H1 (cell line): ENCODE measurements around the gene TRUB1. TPM values are rescaled to one million over a fixed set of nuclear protein-coding genes. Genes with fewer than 3 reads are reported as not detected.

Experiments
- CBX5 ChIP-seq: fragments of 300-800, 300-1000 bp; sonication (generic); IDR thresholded peaks from 2 replicates; pipeline ENCODE4 v1.7.1; 2016; ENCODE audit warnings: antibody characterized with exemption, low read length, low read depth
- CHD7 ChIP-seq: fragments of 300-600 bp; sonication (generic); IDR thresholded peaks from 2 replicates; pipeline ENCODE4 v1.7.1; 2012; ENCODE audit warnings: low read length, moderate library complexity, mild to moderate bottlenecking, inconsistent platforms; ENCODE audit not compliant: insufficient replicate concordance
- CREB1 ChIP-seq: IDR thresholded peaks from 2 replicates; pipeline ENCODE4 v1.6.1; 2012; ENCODE audit warnings: inconsistent platforms
- FOSL1 ChIP-seq: IDR thresholded peaks from 2 replicates; pipeline ENCODE4 v1.6.1; 2011; ENCODE audit warnings: mild to moderate bottlenecking, low read depth, low read length, moderate library complexity; ENCODE audit not compliant: insufficient read depth
- JUN ChIP-seq: IDR thresholded peaks from 2 replicates; pipeline ENCODE4 v1.6.1; 2011; ENCODE audit warnings: low read depth, mild to moderate bottlenecking, improper control_type of control experiment, low read length
- TCF12 ChIP-seq: IDR thresholded peaks from 2 replicates; pipeline ENCODE4 v1.6.1; 2011; ENCODE audit warnings: low read depth, mild to moderate bottlenecking, low read length
- TEAD4 ChIP-seq: IDR thresholded peaks from 2 replicates; pipeline ENCODE4 v1.6.1; 2012; ENCODE audit warnings: low read depth, low read length, inconsistent platforms, mixed read lengths
- polyA plus RNA-seq, 7 experiments: library from polyadenylated mRNA; depleted of rRNA in 3 of 7; stranded (reverse) in 5 of 7; unstranded in 2 of 7; fragments of >200 nt in 5 of 7; fragments of 200-250 nt in 2 of 7; gene quantifications; 1 replicate in 5 of 7; 2 replicates in 1 of 7; 4 replicates in 1 of 7; pipeline versions ENCODE4 v1.2.1 to v1.2.3, GENCODE V29; 2011 to 2013; ENCODE audit warnings: missing spikeins in 2 of 7, mixed read lengths in 2 of 7
- total RNA-seq: library from RNA; stranded (reverse); fragmentation: NEBNext Ultra II Directional; extraction: Animal tissue kit (Norgen Biotek cat#: 25700); gene quantifications from 2 replicates; pipeline ENCODE4 v1.2.1, GENCODE V29; 2021

The TRUB1 gene
- total and polyA plus RNA-seq, 2 of the 8 experiments (the other 6 are each of a cell fraction or from before 2014, with no cell fraction given), result 6.3 to 22.2 TPM

- no peak for TF ChIP-seq TCF12
- TF ChIP-seq JUN, result no peak
- TF ChIP-seq FOSL1, result no peak
- no peak for TF ChIP-seq TEAD4
- no peak for TF ChIP-seq CREB1
- no peak for TF ChIP-seq CBX5
- TF ChIP-seq CHD7, result no peak
Observed at GRCh38 chr10:114987995-114988394, 50.0 kb downstream of the TRUB1 start (continued).
